ENCODE results near the gene PAX5.
A peak's percentile ranks its signal among the peaks of the same experiment; 100 is the strongest.
"Not testable (repeated sequence)": the region's sequence is repeated elsewhere in the genome, so short reads cannot be mapped to it uniquely, and the experiment has no call there.

Gene PAX5
- total RNA-seq, result 0 to 8.2 (median 0.11) reads per million in 17 experiments

- no peak for DNase-seq
Measured at GRCh38 chr9:37033682-37034304, at the start of gene PAX5. TSS of gene PAX5 (minus strand) at chr9:37034268. CDS start at chr9:37034031, 237 bp downstream.

- DNase-seq, result no peak
Measured at GRCh38 chr9:37083654-37084053, 49.6 kb upstream of the PAX5 start.

GRCh38 chr9:37082214-37082765 lies 48.2 kb upstream of the PAX5 start:
- DNase-seq, result no peak

GRCh38 chr9:37081507-37081906 lies 47.4 kb upstream of the PAX5 start:
- DNase-seq, result not testable (repeated sequence)

- peak; percentile 37 to 69 (median 47) for DNase-seq
Measured at GRCh38 chr9:37080165-37080628, 46.1 kb upstream of the PAX5 start.

- DNase-seq, result peak; percentile 96 to 98 (median 97)
Measured at GRCh38 chr9:37079370-37080164, 45.5 kb upstream of the PAX5 start.

- not testable (repeated sequence) for DNase-seq
Measured at GRCh38 chr9:37074790-37075189, 40.7 kb upstream of the PAX5 start.

GRCh38 chr9:37066139-37066725 lies 32.2 kb upstream of the PAX5 start:
- no peak for DNase-seq

GRCh38 chr9:37062336-37062735 lies 28.3 kb upstream of the PAX5 start:
- DNase-seq, result peak; percentile 28 to 60 (median 41)

- DNase-seq, result peak in 3 of 4 experiments; percentile 39 to 74 (median 66)
Measured at GRCh38 chr9:37061768-37062167, 27.7 kb upstream of the PAX5 start.

GRCh38 chr9:37060833-37061232 lies 26.8 kb upstream of the PAX5 start:
- no peak for DNase-seq

- DNase-seq, result no peak
Measured at GRCh38 chr9:37056046-37056920, 22.2 kb upstream of the PAX5 start.

- not testable (repeated sequence) for DNase-seq
Measured at GRCh38 chr9:37054363-37054720, 20.3 kb upstream of the PAX5 start.

GRCh38 chr9:37053684-37054362 lies 19.8 kb upstream of the PAX5 start:
- no peak for DNase-seq

GRCh38 chr9:37046683-37047082 lies 12.6 kb upstream of the PAX5 start:
- no peak for DNase-seq

- no peak for DNase-seq
Measured at GRCh38 chr9:37042421-37042820, 8.4 kb upstream of the PAX5 start.

GRCh38 chr9:37040508-37041127 lies 6.5 kb upstream of the PAX5 start:
- no peak for DNase-seq

GRCh38 chr9:37038943-37039464 lies 4.9 kb upstream of the PAX5 start:
- DNase-seq, result no peak

GRCh38 chr9:37038302-37038942 lies 4.4 kb upstream of the PAX5 start:
- no peak for DNase-seq

Measured in suppressor macrophage (primary cell).